Thyroid gland (tissue), 4 donors: ENCODE data around the gene EPOP.

Experiments
- POLR2A ChIP-seq, 2 donors: fragments of 450-650 bp; IDR thresholded peaks; one replicate each; pipeline ENCODE4 v1.6.1; 2017; ENCODE audit warnings: antibody characterized with exemption in 2 of 2, mild to moderate bottlenecking in 2 of 2, moderate library complexity in 1 of 2
- TF ChIP-seq, protein P1 (sequence below), 6 experiments: fragments of 200-600 bp in 3 of 6; fragments of 450-650 bp in 3 of 6; sonication (generic) in 3 of 6; IDR thresholded peaks; one replicate each; pipeline ENCODE4 v1.5.1; 2016 to 2019; ENCODE audit warnings: antibody characterized with exemption in 6 of 6, mild to moderate bottlenecking in 2 of 6, inconsistent platforms in 1 of 6, moderate library complexity in 1 of 6

DNA sequence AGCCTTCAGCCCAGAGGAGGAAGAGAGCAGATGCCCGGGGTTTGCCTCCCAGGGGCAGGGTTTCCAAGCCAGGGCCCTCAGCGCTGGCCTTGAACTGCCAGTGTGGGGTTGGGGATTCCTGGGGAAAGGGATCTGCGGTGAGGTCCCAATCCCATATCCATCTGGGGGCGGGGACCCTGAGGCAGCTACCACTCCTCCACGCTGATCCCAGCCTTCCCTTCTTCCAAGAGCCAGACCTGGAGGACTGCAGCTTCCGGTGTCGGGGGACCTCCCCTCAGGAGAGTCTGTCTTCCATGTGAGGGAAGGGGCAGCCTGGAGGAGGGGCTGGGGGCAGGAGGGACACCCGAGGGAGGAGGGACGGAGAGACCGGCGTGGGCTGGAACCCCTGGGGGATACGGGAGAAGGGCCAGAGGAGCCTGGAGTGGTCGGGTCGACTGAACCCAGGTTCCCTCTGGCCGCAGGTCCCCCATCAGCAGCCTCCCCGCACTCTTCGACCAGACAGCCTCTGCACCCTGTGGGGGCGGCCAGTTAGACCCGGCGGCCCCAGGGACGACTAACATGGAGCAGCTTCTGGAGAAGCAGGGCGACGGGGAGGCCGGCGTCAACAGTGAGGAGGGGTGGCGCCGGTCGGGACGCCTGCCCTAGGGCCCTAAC, 44.7 kb upstream of the EPOP start:
- TF ChIP-seq POLR2A (IDR thresholded peaks at IDR 0.05), result no peak
- TF ChIP-seq, protein P1, sequence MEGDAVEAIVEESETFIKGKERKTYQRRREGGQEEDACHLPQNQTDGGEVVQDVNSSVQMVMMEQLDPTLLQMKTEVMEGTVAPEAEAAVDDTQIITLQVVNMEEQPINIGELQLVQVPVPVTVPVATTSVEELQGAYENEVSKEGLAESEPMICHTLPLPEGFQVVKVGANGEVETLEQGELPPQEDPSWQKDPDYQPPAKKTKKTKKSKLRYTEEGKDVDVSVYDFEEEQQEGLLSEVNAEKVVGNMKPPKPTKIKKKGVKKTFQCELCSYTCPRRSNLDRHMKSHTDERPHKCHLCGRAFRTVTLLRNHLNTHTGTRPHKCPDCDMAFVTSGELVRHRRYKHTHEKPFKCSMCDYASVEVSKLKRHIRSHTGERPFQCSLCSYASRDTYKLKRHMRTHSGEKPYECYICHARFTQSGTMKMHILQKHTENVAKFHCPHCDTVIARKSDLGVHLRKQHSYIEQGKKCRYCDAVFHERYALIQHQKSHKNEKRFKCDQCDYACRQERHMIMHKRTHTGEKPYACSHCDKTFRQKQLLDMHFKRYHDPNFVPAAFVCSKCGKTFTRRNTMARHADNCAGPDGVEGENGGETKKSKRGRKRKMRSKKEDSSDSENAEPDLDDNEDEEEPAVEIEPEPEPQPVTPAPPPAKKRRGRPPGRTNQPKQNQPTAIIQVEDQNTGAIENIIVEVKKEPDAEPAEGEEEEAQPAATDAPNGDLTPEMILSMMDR (IDR thresholded peaks at IDR 0.05), result no peak
